ENCODE results near the gene TTC4.

Gene TTC4

GRCh38 chr1:54685335-54685905, 30.2 kb upstream of the TTC4 start:
- Histone ChIP-seq H3K36me3 (ENCODE audit: control insufficient read depth in 2 of 2, insufficient read depth in 2 of 2, low read length in 2 of 2) (no peaks in the 10 kb centered on the region), H3K4me1 (ENCODE audit: control insufficient read depth in 2 of 2, insufficient read depth in 2 of 2, low read length in 2 of 2) (no peaks in the 10 kb centered on the region), H3K4me3 (ENCODE audit: low read length in 2 of 2) (no peak overlapping the region), H3K27ac (ENCODE audit: low read depth in 2 of 2, low read length in 2 of 2) (no peak overlapping the region), H3K27me3 (ENCODE audit: control insufficient read depth in 2 of 2, insufficient read depth in 2 of 2, low read length in 2 of 2) (no peaks in the 10 kb centered on the region), H3K9me3 (ENCODE audit: control insufficient read depth in 2 of 2, low read length in 2 of 2) (no peaks in the 10 kb centered on the region), H3K9ac (ENCODE audit: low read depth in 1 of 2, low read length in 2 of 2) (no peak overlapping the region)

DNA sequence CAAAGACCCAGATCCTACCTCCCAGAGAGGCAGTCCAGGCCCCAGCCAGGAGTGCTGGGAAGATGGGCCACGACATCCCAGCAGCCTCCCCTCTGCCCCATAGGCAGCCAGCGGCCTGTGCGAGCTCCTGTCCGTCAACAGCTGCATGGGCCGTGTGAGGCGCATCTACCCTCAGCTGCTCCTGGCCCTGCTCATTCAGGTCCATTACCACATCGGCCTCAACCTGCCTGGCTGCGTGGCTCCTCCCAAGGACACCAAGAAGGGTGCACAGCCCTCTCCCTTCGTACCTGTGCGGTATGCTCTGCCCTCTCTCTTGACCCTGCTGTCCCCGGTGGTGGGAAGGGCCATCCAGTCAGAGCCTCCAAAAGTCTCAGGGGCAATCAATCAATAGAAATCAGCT, 29.5 kb upstream of the TTC4 start:
- Histone ChIP-seq H3K4me3 (ENCODE audit: low read length in 2 of 2) (no peak overlapping the region), H3K27me3 (ENCODE audit: control insufficient read depth in 2 of 2, insufficient read depth in 2 of 2, low read length in 2 of 2) (no peaks in the 10 kb centered on the region), H3K9me3 (ENCODE audit: control insufficient read depth in 2 of 2, low read length in 2 of 2) (no peaks in the 10 kb centered on the region), H3K27ac (ENCODE audit: low read depth in 2 of 2, low read length in 2 of 2) (no peak overlapping the region), H3K36me3 (ENCODE audit: control insufficient read depth in 2 of 2, insufficient read depth in 2 of 2, low read length in 2 of 2) (no peaks in the 10 kb centered on the region), H3K4me1 (ENCODE audit: control insufficient read depth in 2 of 2, insufficient read depth in 2 of 2, low read length in 2 of 2) (no peaks in the 10 kb centered on the region), H3K9ac (ENCODE audit: low read depth in 1 of 2, low read length in 2 of 2) (no peak overlapping the region)

DNA sequence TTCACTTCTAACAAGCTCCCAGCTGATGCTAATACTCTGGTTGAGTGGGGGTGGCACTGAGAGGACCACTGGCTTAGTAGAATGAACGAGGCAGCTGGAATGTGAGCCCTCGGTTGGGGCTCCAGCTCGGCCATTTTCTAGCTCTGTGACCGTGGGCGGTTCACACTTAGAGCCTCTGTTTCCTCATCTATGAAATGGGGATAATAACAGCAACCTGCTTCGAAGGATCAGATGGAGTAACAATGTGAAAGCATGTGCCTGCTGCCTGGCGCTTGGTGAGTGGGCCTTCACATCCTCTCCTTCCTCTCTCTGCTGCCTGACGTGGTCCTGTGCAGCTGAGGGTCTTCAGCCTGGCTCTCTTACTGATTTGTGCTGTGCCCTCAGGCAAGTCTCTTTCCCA, 20.9 kb upstream of the TTC4 start:
- no peak overlapping the region for H3K9ac ChIP-seq (ENCODE audit: low read depth in 1 of 2, low read length in 2 of 2)
- H3K9me3 ChIP-seq (ENCODE audit: control insufficient read depth in 2 of 2, low read length in 2 of 2) = no peaks in the 10 kb centered on the region
- H3K27me3 ChIP-seq (ENCODE audit: control insufficient read depth in 2 of 2, insufficient read depth in 2 of 2, low read length in 2 of 2) = peaks cover 0 to 3% of the 10 kb centered on the region in 2 donors
- H3K4me3 ChIP-seq (ENCODE audit: low read length in 2 of 2) = no peak overlapping the region
- H3K4me1 ChIP-seq (ENCODE audit: control insufficient read depth in 2 of 2, insufficient read depth in 2 of 2, low read length in 2 of 2) = no peaks in the 10 kb centered on the region
- H3K36me3 ChIP-seq (ENCODE audit: control insufficient read depth in 2 of 2, insufficient read depth in 2 of 2, low read length in 2 of 2) = no peaks in the 10 kb centered on the region
- no peak overlapping the region for H3K27ac ChIP-seq (ENCODE audit: low read depth in 2 of 2, low read length in 2 of 2)

GRCh38 chr1:54695221-54695620, 20.4 kb upstream of the TTC4 start:
- Histone ChIP-seq H3K4me1 (ENCODE audit: control insufficient read depth in 2 of 2, insufficient read depth in 2 of 2, low read length in 2 of 2) (no peaks in the 10 kb centered on the region), H3K27me3 (ENCODE audit: control insufficient read depth in 2 of 2, insufficient read depth in 2 of 2, low read length in 2 of 2) (peaks cover 0 to 3% of the 10 kb centered on the region in 2 donors), H3K36me3 (ENCODE audit: control insufficient read depth in 2 of 2, insufficient read depth in 2 of 2, low read length in 2 of 2) (no peaks in the 10 kb centered on the region), H3K9ac (ENCODE audit: low read depth in 1 of 2, low read length in 2 of 2) (no peak overlapping the region), H3K9me3 (ENCODE audit: control insufficient read depth in 2 of 2, low read length in 2 of 2) (no peaks in the 10 kb centered on the region), H3K27ac (ENCODE audit: low read depth in 2 of 2, low read length in 2 of 2) (no peak overlapping the region), H3K4me3 (ENCODE audit: low read length in 2 of 2) (no peak overlapping the region)

- no peak overlapping the region for H3K4me3 ChIP-seq (ENCODE audit: low read length in 2 of 2)
- H3K36me3 ChIP-seq (ENCODE audit: control insufficient read depth in 2 of 2, insufficient read depth in 2 of 2, low read length in 2 of 2) = no peaks in the 10 kb centered on the region
- no peaks in the 10 kb centered on the region for H3K4me1 ChIP-seq (ENCODE audit: control insufficient read depth in 2 of 2, insufficient read depth in 2 of 2, low read length in 2 of 2)
- H3K27ac ChIP-seq (ENCODE audit: low read depth in 2 of 2, low read length in 2 of 2) = no peak overlapping the region
- H3K27me3 ChIP-seq (ENCODE audit: control insufficient read depth in 2 of 2, insufficient read depth in 2 of 2, low read length in 2 of 2) = peaks cover 0 to 3% of the 10 kb centered on the region in 2 donors
- H3K9ac ChIP-seq (ENCODE audit: low read depth in 1 of 2, low read length in 2 of 2) = no peak overlapping the region
- no peaks in the 10 kb centered on the region for H3K9me3 ChIP-seq (ENCODE audit: control insufficient read depth in 2 of 2, low read length in 2 of 2)
Observed at GRCh38 chr1:54695764-54696163, 19.9 kb upstream of the TTC4 start.

DNA sequence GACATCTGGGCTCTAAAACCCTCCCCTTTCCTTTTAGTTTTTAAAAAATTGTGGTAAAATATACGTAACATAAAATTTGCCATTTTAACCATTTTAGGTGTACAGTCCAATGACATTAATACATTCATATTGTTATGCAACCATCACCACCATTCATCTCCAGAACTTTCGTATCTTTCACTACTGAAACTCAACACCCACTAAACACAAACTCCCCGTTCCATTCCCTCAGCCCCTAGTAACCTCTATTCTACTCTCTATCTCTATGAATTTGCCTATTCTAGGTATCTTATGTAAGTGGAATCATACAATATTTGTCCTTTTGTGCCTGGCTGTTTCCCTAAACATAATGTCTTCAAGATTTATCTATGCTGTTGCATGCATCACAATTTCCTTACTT, 19.4 kb upstream of the TTC4 start:
- Histone ChIP-seq H3K4me3 (ENCODE audit: low read length in 2 of 2) (no peak overlapping the region), H3K27ac (ENCODE audit: low read depth in 2 of 2, low read length in 2 of 2) (no peak overlapping the region), H3K36me3 (ENCODE audit: control insufficient read depth in 2 of 2, insufficient read depth in 2 of 2, low read length in 2 of 2) (no peaks in the 10 kb centered on the region), H3K9me3 (ENCODE audit: control insufficient read depth in 2 of 2, low read length in 2 of 2) (no peaks in the 10 kb centered on the region), H3K9ac (ENCODE audit: low read depth in 1 of 2, low read length in 2 of 2) (no peak overlapping the region), H3K27me3 (ENCODE audit: control insufficient read depth in 2 of 2, insufficient read depth in 2 of 2, low read length in 2 of 2) (peaks cover 0 to 3% of the 10 kb centered on the region in 2 donors), H3K4me1 (ENCODE audit: control insufficient read depth in 2 of 2, insufficient read depth in 2 of 2, low read length in 2 of 2) (no peaks in the 10 kb centered on the region)

DNA sequence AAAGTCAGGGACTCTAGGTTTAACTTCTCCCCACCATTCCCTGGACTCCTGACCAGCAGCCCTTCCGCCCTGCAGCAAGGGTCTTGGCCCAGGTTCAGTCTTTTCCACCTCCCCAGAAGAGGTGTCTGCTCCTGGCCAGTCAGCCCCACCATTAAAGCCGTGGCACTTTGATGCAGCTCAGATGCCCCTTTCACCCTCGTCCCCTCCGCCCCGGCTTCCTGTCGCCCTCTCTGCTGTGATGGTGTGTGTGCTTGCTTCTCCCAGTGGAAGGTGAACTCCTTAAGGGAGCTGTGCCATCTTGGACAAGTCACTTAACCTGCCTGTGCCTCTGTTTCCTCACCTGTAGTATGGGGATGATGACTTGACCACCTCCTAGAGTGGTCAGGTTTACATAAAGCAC, 17.8 kb upstream of the TTC4 start:
- Histone ChIP-seq H3K27ac (ENCODE audit: low read depth in 2 of 2, low read length in 2 of 2) (no peak overlapping the region), H3K9ac (ENCODE audit: low read depth in 1 of 2, low read length in 2 of 2) (no peak overlapping the region), H3K9me3 (ENCODE audit: control insufficient read depth in 2 of 2, low read length in 2 of 2) (no peaks in the 10 kb centered on the region), H3K36me3 (ENCODE audit: control insufficient read depth in 2 of 2, insufficient read depth in 2 of 2, low read length in 2 of 2) (no peaks in the 10 kb centered on the region), H3K27me3 (ENCODE audit: control insufficient read depth in 2 of 2, insufficient read depth in 2 of 2, low read length in 2 of 2) (peaks cover 0 to 3% of the 10 kb centered on the region in 2 donors), H3K4me3 (ENCODE audit: low read length in 2 of 2) (no peak overlapping the region), H3K4me1 (ENCODE audit: control insufficient read depth in 2 of 2, insufficient read depth in 2 of 2, low read length in 2 of 2) (no peaks in the 10 kb centered on the region)

DNA sequence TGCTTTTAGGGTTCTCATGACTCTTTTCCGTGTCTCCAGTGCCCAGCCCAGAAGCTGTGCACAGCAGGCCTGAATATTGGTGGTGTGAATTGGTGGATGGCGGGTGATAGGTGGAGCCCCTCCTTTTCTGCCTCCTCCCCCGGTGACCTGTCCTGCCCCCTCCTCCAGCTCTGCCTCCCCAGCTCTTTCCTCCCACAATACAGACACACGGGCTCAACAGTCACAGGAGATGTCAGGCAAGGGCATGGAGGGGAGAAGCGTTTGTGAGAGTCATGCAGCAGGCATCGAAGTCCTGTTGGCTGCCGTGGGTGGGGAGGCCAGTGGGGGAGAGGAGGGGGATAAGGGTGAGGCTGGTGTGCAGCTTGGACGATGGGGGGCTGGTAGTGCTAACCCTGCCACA, 17.3 kb upstream of the TTC4 start:
- no peak overlapping the region for H3K27ac ChIP-seq (ENCODE audit: low read depth in 2 of 2, low read length in 2 of 2)
- H3K9me3 ChIP-seq (ENCODE audit: control insufficient read depth in 2 of 2, low read length in 2 of 2) = no peaks in the 10 kb centered on the region
- H3K27me3 ChIP-seq (ENCODE audit: control insufficient read depth in 2 of 2, insufficient read depth in 2 of 2, low read length in 2 of 2) = peaks cover 0 to 3% of the 10 kb centered on the region in 2 donors
- H3K9ac ChIP-seq (ENCODE audit: low read depth in 1 of 2, low read length in 2 of 2) = no peak overlapping the region
- no peaks in the 10 kb centered on the region for H3K4me1 ChIP-seq (ENCODE audit: control insufficient read depth in 2 of 2, insufficient read depth in 2 of 2, low read length in 2 of 2)
- no peak overlapping the region for H3K4me3 ChIP-seq (ENCODE audit: low read length in 2 of 2)
- no peaks in the 10 kb centered on the region for H3K36me3 ChIP-seq (ENCODE audit: control insufficient read depth in 2 of 2, insufficient read depth in 2 of 2, low read length in 2 of 2)

GRCh38 chr1:54699936-54700525, 15.6 kb upstream of the TTC4 start:
- Histone ChIP-seq H3K27ac (ENCODE audit: low read depth in 2 of 2, low read length in 2 of 2) (no peak overlapping the region), H3K4me3 (ENCODE audit: low read length in 2 of 2) (no peak overlapping the region), H3K27me3 (ENCODE audit: control insufficient read depth in 2 of 2, insufficient read depth in 2 of 2, low read length in 2 of 2) (peaks cover 0 to 3% of the 10 kb centered on the region in 2 donors), H3K9ac (ENCODE audit: low read depth in 1 of 2, low read length in 2 of 2) (no peak overlapping the region), H3K36me3 (ENCODE audit: control insufficient read depth in 2 of 2, insufficient read depth in 2 of 2, low read length in 2 of 2) (no peaks in the 10 kb centered on the region), H3K9me3 (ENCODE audit: control insufficient read depth in 2 of 2, low read length in 2 of 2) (no peaks in the 10 kb centered on the region), H3K4me1 (ENCODE audit: control insufficient read depth in 2 of 2, insufficient read depth in 2 of 2, low read length in 2 of 2) (no peaks in the 10 kb centered on the region)

DNA sequence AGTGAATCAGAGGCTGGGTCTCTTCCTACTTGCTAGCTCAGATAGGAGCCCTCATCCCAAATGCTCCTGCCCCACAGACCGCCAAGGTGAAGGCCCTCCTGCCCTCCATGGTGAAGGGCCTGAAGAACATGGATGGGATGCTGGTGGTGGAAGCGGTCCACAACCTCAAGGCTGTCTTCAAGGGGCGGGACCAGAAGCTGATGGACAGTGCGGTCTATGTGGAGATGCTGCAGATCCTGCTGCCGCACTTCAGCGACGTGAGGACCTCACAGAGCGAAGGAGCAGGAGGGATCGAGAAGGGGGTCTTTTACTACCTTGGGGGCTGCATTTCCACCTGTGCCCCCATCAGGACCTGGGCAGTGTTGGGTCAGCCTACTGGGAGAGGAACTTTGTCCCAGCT, 14.6 kb upstream of the TTC4 start:
- Histone ChIP-seq H3K36me3 (ENCODE audit: control insufficient read depth in 2 of 2, insufficient read depth in 2 of 2, low read length in 2 of 2) (no peaks in the 10 kb centered on the region), H3K9ac (ENCODE audit: low read depth in 1 of 2, low read length in 2 of 2) (no peak overlapping the region), H3K4me1 (ENCODE audit: control insufficient read depth in 2 of 2, insufficient read depth in 2 of 2, low read length in 2 of 2) (no peaks in the 10 kb centered on the region), H3K27me3 (ENCODE audit: control insufficient read depth in 2 of 2, insufficient read depth in 2 of 2, low read length in 2 of 2) (peaks cover 0 to 3% of the 10 kb centered on the region in 2 donors), H3K9me3 (ENCODE audit: control insufficient read depth in 2 of 2, low read length in 2 of 2) (no peaks in the 10 kb centered on the region), H3K27ac (ENCODE audit: low read depth in 2 of 2, low read length in 2 of 2) (no peak overlapping the region), H3K4me3 (ENCODE audit: low read length in 2 of 2) (no peak overlapping the region)
